Endothelial cell of umbilical vein (primary cell): Measurements from ENCODE around the gene CDK5RAP2. TPM values are rescaled to one million over a fixed set of nuclear protein-coding genes. Genes with fewer than 3 reads are reported as not detected.

ENCODE experiments used
- BruUV-seq: library from RNA; stranded (reverse); fragments of 400-500 nt; replicated peaks from 2 replicates; lab custom pipeline; 2021; lab: Mats Ljungman, UMichigan
- CTCF ChIA-PET: fragments of 300-600, 350-600 bp; sonication (Branson Sonifier 250); formaldehyde crosslinking; loops from one replicate; lab custom pipeline; 2021; ENCODE audit warnings: antibody characterized with exemption, inconsistent platforms; lab: Charles Lee
- POLR2A ChIA-PET: fragments of 300-600, 350-600 bp; sonication (Branson Sonifier 250); formaldehyde crosslinking; loops from one replicate; lab custom pipeline; 2021; ENCODE audit warnings: antibody characterized with exemption, inconsistent platforms; lab: Charles Lee
- DNase-seq: peaks from one replicate; pipeline ENCODE4 v3.0.0-alpha.2; 2011; ENCODE audit warnings: low read depth, low spot score
- FAIRE-seq: peaks from 2 replicates; lab custom pipeline; 2011; peaks lifted over from hg19 to GRCh38; lab: Jason Lieb, UNC
- H2AFZ ChIP-seq: 2 replicates; pipeline ENCODE4 v1.6.0; 2012; ENCODE audit warnings: low read depth, low read length, control low read depth, inconsistent platforms
- H3K27ac ChIP-seq: 2 replicates; pipeline ENCODE4 v1.5.1; 2011; ENCODE audit warnings: low read depth, mild to moderate bottlenecking, control low read depth, low read length, moderate library complexity; ENCODE audit not compliant: insufficient read depth
- H3K27me3 ChIP-seq, 2 experiments: 2 replicates each; pipeline versions ENCODE4 v1.6.0 to v1.6.1; 2011; ENCODE audit warnings: low read length in 2 of 2, mixed read lengths in 1 of 2; ENCODE audit not compliant: control insufficient read depth in 2 of 2, insufficient read depth in 2 of 2
- H3K36me3 ChIP-seq, 2 experiments: 2 replicates in 1 of 2; 3 replicates in 1 of 2; pipeline ENCODE4 v1.5.1; 2011; ENCODE audit warnings: low read length in 2 of 2, mild to moderate bottlenecking in 1 of 2, moderate library complexity in 1 of 2; ENCODE audit not compliant: control insufficient read depth in 2 of 2, insufficient read depth in 2 of 2; ENCODE audit errors: extremely low read depth in 1 of 2
- H3K4me1 ChIP-seq: 3 replicates; pipeline ENCODE4 v1.5.1; 2011; ENCODE audit warnings: mild to moderate bottlenecking, low read length; ENCODE audit not compliant: control insufficient read depth, insufficient read depth; ENCODE audit errors: extremely low read depth
- H3K4me2 ChIP-seq: 2 replicates; pipeline ENCODE4 v1.6.1; 2011; ENCODE audit warnings: low read length, control low read depth, mixed read lengths; ENCODE audit not compliant: insufficient read depth
- H3K4me3 ChIP-seq, 3 experiments: fragments of 200-600 bp in 1 of 3; sonication (generic), shearing (Covaris generic) in 1 of 3; replicated peaks in 1 of 3; 2 replicates each; pipeline ENCODE4 v1.5.1; 2011 to 2016; ENCODE audit warnings: control low read depth in 3 of 3, low read length in 3 of 3, mild to moderate bottlenecking in 2 of 3, inconsistent platforms in 1 of 3, low read depth in 1 of 3, moderate library complexity in 1 of 3; ENCODE audit not compliant: insufficient read depth in 1 of 3
- H3K79me2 ChIP-seq: 2 replicates; pipeline ENCODE4 v1.6.0; 2012; ENCODE audit warnings: low read length, inconsistent platforms; ENCODE audit not compliant: control insufficient read depth, insufficient read depth
- H3K9ac ChIP-seq: replicated peaks from 2 replicates; pipeline ENCODE3; 2011; ENCODE audit warnings: low read length, control low read depth; ENCODE audit not compliant: insufficient read depth; ENCODE audit errors: extremely low read depth
- H3K9me1 ChIP-seq: replicated peaks from 3 replicates; pipeline ENCODE4 v1.6.0; 2011; ENCODE audit warnings: mild to moderate bottlenecking, low read length; ENCODE audit not compliant: control insufficient read depth, insufficient read depth; ENCODE audit errors: extremely low read depth
- H3K9me3 ChIP-seq: replicated peaks from 2 replicates; pipeline ENCODE4 v1.5.1; 2012; ENCODE audit warnings: low read length, inconsistent platforms; ENCODE audit not compliant: control insufficient read depth, insufficient read depth
- H4K20me1 ChIP-seq: replicated peaks from 2 replicates; pipeline ENCODE3; 2011; ENCODE audit warnings: mild to moderate bottlenecking, low read length; ENCODE audit not compliant: control insufficient read depth, insufficient read depth; ENCODE audit errors: extremely low read depth
- EZH2 ChIP-seq: IDR thresholded peaks from 2 replicates; pipeline ENCODE4 v1.6.1; 2012; ENCODE audit warnings: borderline replicate concordance, low read depth, mild to moderate bottlenecking, moderate library complexity, low read length, inconsistent platforms; ENCODE audit not compliant: severe bottlenecking
- FOS ChIP-seq: IDR thresholded peaks from 2 replicates; pipeline ENCODE4 v1.6.1; 2011; ENCODE audit warnings: mild to moderate bottlenecking, low read length, moderate library complexity, borderline replicate concordance; ENCODE audit not compliant: insufficient read depth
- GATA2 ChIP-seq: IDR thresholded peaks from 2 replicates; pipeline ENCODE4 v1.7.0; 2011; ENCODE audit warnings: low read depth, mild to moderate bottlenecking, moderate library complexity, mixed read lengths, low read length; ENCODE audit not compliant: insufficient read length, insufficient read depth
- JUN ChIP-seq: IDR thresholded peaks from 2 replicates; pipeline ENCODE4 v1.6.1; 2011; ENCODE audit warnings: borderline replicate concordance, low read depth; ENCODE audit not compliant: insufficient read length, insufficient read depth
- MYC ChIP-seq: IDR thresholded peaks from one replicate; pipeline ENCODE4 v1.6.1; 2011; ENCODE audit warnings: mild to moderate bottlenecking, low read depth, low read length
- POLR2A ChIP-seq: IDR thresholded peaks from 2 replicates; pipeline ENCODE4 v1.6.1; 2012; ENCODE audit warnings: low read depth, mild to moderate bottlenecking, control low read depth, low read length
- POLR2AphosphoS5 ChIP-seq: IDR thresholded peaks from 2 replicates; pipeline ENCODE4 v1.6.1; 2012; ENCODE audit warnings: low read depth, mild to moderate bottlenecking, control low read depth, low read length, moderate library complexity; ENCODE audit not compliant: insufficient read depth
- dilution Hi-C: fragments of 300-500 bp; cut with MboI; formaldehyde crosslinking; loops from one replicate; pipeline ENCODE4 v1.15.0; 2019; ENCODE audit warnings: low sequenced_read_pairs; ENCODE audit not compliant: extremely low pct_ligation_motif_present
- intact Hi-C: fragments of 100-400 bp; cut with micrococcal nuclease; formaldehyde crosslinking; loops from one replicate; pipeline ENCODE4 v1.10.0; 2022
- polyA plus RNA-seq, 4 experiments: library from polyadenylated mRNA; depleted of rRNA in 3 of 4; stranded (reverse) in 3 of 4; unstranded in 1 of 4; fragments of >200 nt; gene quantifications; 2 replicates each; pipeline versions ENCODE4 v1.2.1 to v1.2.3, GENCODE V29; 2011 to 2012; ENCODE audit warnings: missing spikeins in 1 of 4
- total RNA-seq: library from RNA; stranded (reverse); gene quantifications from 2 replicates; pipeline ENCODE4 v1.2.3, GENCODE V29; 2021
- TF ChIP-seq, protein P1 (sequence below): IDR thresholded peaks from 2 replicates; pipeline ENCODE4 v1.6.1; 2011; ENCODE audit not compliant: insufficient read depth, insufficient read length
- TF ChIP-seq, protein P2 (sequence below), 2 donors: IDR thresholded peaks; 1 replicate in 1 of 2; 2 replicates in 1 of 2; pipeline ENCODE4 v1.5.1; 2011; ENCODE audit warnings: low read length in 2 of 2, mild to moderate bottlenecking in 2 of 2, moderate library complexity in 2 of 2, control low read depth in 1 of 2, inconsistent platforms in 1 of 2, low read depth in 1 of 2; ENCODE audit not compliant: insufficient read depth in 1 of 2; ENCODE audit errors: extremely low read depth in 1 of 2

CDK5RAP2 gene
- total and polyA plus RNA-seq, 2 donors (not counting 3 experiments of a cell fraction or from before 2014, with no cell fraction given): 17.5 to 56.7 TPM

DNA sequence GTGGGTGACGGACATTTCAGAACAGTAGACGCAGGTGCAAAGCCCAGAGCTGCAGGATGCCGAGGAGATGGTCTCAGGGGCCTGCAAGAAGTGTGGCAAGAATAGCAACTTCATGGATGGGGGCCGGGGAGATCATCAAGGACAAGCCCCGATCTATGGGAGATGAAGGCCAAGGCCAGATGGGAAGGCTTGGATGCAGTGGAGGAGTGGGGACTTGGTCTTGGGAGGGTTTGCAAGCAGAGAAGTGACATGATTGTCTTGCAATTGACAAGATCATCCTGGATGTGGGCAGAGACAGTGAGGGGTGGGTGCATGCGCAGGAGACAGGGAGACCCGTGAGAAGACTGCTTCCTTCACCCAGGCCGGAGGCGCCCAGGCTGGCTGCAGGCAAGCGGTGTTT, 198.1 kb downstream of the CDK5RAP2 start:
- no peak for FAIRE-seq
- Histone ChIP-seq H3K4me2 (no peak overlapping the region), H3K9ac (no peak overlapping the region), H2AFZ (no peak overlapping the region), H3K4me3 (no peak overlapping the region), H3K36me3 (no peaks in the 10 kb centered on the region), H3K79me2 (no peaks in the 10 kb centered on the region), H3K4me1 (no peaks in the 10 kb centered on the region), H3K9me1 (no peaks in the 10 kb centered on the region), H3K27me3 (no peaks in the 10 kb centered on the region), H3K27ac (no peak overlapping the region), H4K20me1 (no peaks in the 10 kb centered on the region), H3K9me3 (no peaks in the 10 kb centered on the region)
- TF ChIP-seq, protein P1, sequence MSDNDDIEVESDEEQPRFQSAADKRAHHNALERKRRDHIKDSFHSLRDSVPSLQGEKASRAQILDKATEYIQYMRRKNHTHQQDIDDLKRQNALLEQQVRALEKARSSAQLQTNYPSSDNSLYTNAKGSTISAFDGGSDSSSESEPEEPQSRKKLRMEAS: no peak
- TF ChIP-seq JUN (no peak), POLR2AphosphoS5 (no peak), MYC (no peak), GATA2 (no peak), POLR2A (no peak), EZH2 (no peak), FOS (no peak)
- TF ChIP-seq, protein P2, sequence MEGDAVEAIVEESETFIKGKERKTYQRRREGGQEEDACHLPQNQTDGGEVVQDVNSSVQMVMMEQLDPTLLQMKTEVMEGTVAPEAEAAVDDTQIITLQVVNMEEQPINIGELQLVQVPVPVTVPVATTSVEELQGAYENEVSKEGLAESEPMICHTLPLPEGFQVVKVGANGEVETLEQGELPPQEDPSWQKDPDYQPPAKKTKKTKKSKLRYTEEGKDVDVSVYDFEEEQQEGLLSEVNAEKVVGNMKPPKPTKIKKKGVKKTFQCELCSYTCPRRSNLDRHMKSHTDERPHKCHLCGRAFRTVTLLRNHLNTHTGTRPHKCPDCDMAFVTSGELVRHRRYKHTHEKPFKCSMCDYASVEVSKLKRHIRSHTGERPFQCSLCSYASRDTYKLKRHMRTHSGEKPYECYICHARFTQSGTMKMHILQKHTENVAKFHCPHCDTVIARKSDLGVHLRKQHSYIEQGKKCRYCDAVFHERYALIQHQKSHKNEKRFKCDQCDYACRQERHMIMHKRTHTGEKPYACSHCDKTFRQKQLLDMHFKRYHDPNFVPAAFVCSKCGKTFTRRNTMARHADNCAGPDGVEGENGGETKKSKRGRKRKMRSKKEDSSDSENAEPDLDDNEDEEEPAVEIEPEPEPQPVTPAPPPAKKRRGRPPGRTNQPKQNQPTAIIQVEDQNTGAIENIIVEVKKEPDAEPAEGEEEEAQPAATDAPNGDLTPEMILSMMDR (IDR thresholded peaks at IDR 0.05; ENCODE audit: extremely low read depth in 1 of 2, insufficient read depth in 1 of 2, low read depth in 1 of 2, low read length in 2 of 2): no peak
- dilution Hi-C loops: no loop called here
- BruUV-seq: no TSS peak
- POLR2A ChIA-PET: no interaction called here
- CTCF ChIA-PET: no interaction called here
- intact Hi-C loops: no loop called here
- DNase-seq: no peak
